AML-193 (cell line): Measurements from ENCODE around the gene CEP164.
"Not testable (repeated sequence)": the region's sequence is repeated elsewhere in the genome, so short reads cannot be mapped to it uniquely, and the experiment has no call there.

Experiments
- DNase-seq, 2 experiments: peaks; one replicate each; lab custom pipeline; 2025; lab: John Stamatoyannopoulos, UW

CEP164 gene

DNA sequence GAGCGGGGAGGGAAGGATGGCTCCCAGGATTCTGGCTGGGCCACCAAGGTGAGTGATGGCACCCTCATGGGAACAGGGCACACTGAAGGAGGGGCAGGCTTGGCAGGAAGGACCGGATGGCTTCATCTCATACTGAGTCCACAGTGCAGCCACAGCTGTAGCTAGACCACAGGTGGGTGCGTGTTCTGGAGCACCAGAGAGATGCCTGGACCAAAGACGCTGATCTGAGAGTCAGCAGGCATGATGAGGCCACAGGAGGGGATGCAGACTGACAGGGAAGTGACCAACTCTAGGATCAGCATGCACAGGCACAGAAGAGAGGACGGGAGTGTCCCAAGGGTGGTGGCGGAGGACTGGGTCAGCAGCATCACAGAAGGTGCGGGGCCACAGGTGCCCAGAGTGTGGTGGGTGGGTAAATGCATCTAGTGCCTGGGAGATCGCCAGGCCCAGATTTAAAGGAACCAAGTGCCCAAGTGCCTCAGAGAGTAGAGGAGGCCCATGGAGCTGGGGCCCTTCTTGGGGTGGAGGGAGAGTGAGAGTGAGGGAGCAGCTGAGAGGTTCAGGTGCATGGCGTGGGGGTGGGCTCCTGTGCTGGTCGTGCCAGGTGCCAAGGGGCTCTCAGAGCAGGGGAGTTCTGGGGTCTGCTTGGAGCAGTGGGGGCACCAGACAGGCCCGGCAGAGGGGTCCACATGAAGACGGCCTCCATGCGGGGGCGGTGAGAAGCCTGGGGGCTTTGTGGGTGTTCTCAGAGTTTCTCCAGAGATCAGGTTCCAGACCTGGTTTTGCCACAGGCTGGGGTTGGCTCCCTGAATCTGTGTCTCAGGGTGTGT is 113.7 kb downstream of the CEP164 start:
- no peak for DNase-seq

DNA sequence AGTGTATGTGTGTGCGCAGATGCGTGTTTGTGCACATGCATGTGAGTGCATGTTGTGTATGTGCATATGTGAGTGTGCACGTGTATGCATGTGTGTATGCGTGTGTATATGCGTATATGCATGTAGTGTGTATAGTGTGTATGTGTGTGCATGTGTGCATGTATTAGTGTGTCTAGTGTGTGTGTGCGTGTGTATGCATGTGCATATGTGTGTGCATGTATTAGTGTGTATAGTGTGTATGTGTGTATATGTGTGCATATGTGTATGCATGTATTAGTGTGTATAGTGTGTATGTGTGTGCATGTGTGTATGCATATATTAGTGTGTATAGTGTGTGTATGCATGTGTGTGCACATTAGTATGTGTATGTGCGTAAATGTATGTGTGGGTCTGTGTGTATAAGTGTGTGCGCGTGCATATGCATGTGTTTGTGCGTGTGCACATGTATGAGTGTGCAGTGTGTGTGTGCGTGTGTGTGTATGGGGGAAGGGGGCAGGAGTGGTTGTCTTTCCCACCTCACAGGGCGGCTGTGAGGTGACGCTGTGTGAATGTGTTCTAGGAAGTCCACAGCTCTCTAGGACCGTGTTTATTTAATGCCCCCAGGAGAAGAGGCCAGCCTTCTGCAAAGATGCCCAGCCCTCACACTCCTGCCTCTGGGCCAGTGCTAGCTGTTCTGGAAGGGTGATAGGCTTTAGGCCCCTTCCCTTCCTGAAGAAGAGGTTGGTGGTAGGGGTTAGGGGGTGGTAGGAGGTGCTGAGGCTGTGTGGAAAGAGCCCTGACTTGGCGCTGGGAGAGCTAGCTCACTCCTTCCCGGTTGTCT is 114.6 kb downstream of the CEP164 start:
- DNase-seq = no peak

DNA sequence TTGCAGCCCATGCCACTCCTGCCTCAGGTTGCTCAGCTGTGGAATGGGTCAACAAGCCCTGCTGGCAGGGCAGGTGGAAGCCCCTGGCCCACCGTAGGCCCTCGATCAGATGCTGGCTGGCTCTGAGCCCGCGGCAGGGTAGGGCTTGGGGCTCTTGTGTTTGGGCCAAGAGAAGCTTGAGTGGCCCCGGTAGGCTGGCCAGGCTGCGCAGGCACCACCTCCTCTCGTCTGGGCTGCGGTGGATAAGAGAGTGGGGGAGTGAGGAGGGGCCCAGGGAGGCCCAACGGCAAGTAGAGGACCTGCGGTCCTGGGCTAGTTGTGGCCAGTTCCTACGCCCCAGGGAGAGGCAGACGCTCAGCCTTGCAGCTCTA is 115.2 kb downstream of the CEP164 start:
- no peak for DNase-seq

DNA sequence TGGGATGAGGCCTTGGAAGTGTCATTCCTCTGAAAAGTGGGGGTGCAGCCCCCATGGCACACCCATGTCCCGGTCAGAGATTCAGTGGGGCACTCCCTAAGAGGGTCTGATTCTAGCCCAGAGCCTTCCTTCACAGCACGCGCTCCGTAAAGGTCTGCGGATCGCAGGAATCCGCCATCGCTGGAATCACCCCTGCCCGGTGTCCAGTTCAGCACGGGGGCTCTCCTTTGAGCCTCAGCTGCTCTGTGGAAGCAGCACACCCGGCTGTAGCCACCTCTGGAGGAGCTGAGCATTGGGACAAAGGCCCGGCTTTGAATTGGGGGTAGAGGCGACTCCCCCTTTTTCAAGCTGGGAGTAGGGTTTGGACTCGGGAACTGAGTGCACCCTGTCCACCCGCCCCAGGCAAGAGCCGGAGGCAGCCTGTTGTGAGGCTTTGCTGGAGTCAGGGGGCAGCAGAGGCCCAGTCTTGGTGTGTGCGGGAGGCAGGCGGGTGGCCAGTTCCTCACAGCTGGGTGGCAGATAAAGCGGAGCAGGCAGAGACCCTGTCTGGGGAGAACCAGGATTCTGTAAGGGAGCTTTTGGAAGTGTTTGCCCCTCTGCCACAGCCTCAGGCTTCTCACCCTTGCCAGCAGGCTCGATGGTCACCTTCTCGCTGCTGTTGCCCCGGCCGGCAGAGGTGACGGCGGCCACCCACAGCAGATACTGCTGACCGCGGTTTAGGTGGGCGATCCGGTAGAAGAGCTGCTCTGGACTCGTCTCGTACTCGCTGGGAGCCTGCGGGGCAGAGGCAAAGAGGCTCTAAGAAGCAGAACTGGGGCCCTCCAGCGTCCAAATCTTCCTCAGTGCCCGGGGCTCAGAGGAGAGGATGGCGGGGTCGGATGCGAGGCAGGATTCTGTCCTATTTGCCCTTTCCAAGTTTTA is 115.9 kb downstream of the CEP164 start:
- no peak for DNase-seq

DNA sequence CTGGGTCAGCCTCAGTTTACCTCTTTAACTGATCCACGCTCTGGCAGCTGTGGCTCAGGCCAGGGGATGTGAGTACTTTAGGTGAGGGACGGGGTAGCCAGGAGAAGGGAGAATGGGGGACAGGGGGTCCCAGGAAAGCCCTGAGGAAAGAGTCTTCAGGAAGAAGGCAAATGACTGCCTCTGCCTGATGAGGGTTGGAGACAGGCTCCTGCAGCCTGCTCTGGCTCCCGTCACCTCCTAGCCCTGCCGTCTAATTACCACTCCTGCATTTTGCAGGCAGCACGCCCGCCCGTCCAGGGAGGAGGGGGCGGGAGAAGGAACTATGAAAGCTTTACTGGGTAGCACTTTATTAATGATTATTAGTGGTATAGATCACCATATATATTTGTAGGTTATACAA is 116.6 kb downstream of the CEP164 start:
- no peak for DNase-seq

DNA sequence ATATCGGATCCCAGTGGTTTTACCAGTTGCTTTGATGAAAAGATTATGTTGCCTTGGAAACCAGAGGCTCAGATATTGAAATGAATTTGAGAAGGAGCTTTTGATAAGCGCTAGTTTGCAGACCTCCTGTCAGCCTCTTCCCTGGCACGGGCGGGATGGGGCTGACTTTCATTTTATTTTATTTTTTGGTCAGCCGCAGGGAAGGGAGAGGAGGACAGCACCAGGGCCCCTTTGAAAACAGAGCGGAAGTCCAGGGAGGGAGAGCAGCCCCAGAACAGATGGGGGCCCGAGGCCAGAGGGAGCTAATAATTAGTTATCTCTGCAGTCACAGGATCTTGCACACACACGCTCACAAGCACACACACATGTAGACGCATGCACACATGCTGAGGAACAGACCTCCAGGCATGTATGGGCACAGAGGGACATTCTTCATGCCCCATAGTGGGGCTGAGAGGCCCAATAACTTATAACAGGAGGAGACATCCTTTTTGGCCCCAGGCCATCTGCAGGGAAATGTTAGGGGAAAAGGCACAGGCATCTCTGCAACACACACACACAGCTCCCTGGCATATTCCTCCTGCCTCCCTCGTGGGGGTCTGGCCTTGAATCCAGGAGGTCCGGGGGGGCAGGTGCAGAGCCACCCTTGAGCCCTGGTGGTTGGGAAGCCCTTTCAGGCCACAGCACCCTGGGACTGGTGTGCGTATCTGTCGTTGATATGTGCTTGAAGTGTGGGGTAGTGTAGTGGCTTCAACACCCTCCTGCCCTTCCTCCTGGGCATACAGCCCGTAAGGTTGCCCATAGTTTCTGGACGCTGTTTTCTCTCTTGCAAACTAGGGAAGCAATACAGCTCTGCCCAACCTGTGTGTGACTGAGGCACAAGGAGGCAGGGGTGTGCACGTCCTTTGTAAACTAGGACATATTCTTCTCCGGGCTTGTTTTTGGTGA is 117.3 kb downstream of the CEP164 start:
- DNase-seq = no peak

DNA sequence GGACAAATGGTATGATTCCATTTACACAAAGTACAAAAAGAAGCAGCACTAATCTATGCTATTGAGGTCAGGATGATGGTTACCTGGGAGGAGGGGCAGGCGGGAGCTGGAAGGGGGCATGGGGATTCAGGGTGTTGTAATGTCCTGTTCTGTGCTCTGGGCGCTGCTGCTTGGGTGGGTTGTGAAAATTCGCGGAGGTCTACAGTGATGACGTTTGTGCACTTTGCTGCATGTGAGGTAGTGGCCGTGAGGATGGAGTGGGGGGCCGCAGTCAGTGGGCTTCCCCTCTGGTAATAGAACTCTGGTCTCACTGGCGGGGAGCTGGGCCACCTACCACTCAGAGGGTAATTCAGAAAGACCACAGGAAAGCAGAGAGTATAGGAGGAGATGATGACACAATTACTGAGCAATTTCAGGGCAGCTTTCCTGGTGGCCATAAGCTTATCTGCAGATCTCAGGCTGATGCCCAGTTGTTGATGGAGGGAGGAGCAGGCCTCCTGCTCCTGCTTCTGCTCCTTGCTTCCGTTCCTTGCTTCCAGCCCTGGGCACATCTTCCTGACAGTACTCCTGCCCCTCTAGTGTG is 121.5 kb downstream of the CEP164 start:
- DNase-seq = no peak

DNA sequence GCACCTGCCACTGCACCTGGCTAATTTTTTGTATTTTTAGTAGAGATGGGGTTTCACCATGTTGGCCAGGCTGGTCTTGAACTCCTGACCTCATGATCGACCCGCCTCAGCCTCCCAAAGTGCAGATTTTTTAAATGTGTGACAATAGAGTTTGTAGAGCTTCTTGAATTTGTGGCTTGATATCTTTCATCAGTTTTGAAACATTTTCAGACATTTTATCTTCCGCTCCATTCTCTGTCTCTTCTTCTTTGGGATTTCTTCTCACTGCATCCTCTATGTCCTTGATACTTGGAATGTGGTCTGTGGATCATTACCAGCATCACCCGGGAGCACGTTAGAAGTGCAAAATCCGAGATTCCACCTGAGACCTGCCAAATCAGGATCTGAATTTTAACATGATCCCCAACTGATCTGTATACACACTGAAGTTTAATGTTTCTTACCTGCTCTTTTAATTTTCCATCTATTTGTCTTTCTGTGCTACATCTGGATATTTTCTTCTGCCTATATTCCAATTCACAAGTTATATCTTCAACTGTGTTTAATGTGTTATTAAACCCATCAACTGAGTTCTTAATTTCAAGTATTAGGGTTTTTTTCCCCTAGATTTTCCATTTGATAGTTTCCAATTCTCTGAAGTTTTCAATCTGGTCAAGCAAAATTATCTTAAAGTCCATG is 126.4 kb downstream of the CEP164 start:
- DNase-seq = no peak

DNA sequence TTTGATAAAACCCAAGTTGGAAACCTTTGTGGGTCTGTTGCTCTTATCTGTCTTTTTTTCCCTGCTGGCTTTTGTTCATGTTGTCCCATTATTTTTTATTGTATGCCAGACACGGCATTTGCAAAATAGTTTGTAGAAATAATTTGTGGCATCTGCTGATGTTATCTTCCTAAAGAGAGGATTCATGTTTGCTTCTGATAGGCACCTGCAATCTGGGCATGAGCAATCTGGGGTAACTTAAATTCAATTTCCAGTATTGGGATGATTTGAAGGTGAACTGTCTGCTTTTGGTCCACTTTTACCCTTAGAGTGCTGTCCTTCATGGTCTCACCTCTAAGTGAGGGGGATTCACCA is 126.9 kb downstream of the CEP164 start:
- no peak for DNase-seq

DNA sequence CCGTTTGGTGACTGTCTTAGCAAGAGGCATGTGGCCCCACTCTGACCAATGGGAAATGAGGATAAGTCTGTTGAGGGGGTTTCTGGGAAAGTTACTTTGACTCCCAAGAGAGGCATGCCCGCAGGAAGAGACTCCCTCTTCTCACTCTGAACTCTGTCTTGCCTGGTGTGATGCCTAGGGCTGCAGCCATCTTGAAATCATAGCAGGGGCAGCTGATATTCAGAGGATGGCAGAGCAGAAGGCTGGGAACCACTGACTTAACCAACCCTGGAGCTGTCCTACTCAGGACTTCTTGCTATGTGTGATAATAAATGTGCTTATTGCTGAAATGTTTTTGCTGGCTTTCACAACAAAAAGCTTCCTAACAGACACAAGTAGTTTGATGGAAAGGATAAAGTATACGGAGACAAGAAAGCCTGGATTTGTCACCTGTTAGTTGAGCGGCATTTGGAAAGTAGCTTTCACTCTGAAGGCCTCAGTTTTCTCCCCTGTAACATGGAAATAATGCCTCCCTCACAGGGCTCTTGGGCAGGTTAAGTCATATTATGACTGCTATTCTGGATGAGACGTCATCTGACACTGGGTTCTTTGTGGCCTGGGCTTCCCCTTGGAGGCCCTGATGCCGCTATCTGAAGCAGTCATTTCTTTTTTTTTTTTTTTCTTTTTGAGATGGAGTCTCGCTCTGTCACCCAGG is 128.5 kb downstream of the CEP164 start:
- DNase-seq = no peak

DNA sequence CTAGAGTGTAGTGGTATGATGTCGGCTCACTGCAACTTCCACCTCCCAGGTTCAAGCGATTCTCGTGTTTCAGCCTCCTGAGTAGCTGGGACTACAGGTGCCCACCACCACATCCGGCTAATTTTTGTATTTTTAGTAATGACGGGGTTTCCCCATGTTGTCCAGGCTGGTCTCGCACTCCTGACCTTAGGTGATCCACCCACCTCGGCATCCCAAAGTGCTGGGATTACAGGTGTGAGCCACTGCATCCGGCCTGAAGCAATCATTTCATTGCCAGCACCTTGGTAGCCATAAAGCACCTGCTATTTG is 129.0 kb downstream of the CEP164 start:
- DNase-seq = not testable (repeated sequence)

DNA sequence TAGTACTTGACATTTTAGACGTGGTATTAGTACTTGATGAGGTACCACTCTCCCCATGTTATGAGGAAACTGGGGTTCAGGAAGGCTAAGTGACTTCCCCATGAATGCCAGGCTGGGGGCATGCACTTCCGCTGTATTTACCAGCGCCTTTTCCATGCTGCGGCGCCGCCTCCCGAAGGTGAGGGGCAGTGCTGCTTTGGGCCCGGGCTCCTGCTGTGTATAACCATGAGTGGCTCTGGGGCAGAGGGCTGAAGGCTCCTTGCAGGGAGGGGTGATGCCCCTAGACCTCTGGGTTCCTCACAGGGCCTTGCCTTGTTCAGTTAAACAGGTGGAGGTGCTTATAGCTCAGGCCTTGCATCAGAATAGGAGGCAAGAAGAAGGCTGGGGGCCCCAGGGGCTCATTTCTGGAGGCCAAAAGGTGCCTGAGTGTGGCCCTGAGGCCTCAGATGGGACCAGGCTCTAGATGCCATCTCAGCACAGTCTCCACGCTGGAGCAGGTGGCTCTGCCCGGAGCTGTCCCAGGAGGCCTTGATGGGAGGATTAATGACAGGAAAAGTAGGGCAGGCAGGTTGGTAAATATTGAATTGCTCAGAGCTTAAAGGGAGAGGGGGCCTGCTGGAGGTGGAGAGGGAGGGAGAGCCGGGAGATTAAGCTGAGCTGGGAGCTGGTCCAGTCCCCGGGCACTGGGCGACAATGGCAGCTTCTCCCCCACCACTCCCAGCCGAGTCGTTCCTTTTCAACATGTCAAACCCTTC is 129.6 kb downstream of the CEP164 start:
- no peak for DNase-seq

DNA sequence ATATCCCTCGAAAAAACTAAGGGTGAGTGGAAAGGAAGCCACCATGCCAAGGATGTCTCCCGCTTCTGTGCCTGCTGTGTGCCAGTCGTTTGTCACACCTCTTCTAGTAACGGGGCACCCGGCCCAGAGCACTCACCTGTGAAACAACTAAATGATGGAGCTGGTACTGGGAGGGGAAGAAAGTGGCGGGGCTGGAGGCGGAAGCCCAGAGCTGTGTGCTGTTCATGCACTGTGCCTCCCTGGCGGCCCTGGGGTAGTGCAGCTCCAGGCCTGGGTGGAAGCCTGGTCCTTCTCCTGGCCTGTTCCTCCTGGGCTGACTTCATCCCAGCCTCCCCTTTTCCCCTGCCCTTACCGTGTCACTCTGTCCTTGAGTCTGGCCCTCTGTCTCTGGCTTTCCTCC is 130.2 kb downstream of the CEP164 start:
- DNase-seq = no peak

DNA sequence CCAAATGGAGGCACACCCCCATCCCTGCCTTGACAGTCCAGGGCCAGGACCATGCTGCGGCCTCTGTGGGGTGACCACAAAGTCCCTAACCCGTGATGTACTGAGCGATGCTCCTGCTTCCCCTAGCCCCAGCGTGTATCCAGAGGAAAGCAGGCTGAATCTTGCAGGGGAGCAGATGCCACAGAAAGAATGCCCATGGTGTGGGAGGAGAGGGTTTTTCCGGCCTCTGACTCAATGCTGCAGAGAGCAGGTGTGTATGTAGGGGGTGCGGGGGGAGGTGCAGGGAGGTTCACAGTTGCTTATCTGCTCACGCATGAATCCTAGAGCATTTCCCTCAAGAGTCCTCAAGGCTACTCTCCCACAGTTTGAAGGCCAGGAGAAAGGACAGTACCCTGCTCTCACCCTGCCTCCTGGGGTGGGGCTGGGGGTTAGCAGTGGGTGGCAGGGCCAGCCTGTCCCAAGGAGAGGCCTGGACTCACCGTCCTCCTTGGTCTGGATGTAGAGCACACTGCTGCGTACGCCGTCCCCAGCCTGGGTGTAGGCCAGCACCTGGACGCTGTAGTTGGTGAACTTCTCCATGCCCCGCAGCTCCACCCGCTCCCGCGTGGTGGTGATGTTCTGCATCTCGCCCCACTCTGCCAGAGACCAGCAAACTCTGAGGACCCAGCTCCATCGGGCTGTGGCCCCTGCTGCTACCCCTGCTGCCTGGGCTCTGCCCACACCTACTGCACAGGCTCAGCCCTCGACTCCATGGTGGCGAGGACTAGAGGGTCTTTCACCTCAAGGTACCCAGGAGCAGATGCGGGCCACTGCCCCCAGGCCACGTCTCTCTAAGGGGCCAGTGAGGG is 130.8 kb downstream of the CEP164 start:
- DNase-seq = no peak

DNA sequence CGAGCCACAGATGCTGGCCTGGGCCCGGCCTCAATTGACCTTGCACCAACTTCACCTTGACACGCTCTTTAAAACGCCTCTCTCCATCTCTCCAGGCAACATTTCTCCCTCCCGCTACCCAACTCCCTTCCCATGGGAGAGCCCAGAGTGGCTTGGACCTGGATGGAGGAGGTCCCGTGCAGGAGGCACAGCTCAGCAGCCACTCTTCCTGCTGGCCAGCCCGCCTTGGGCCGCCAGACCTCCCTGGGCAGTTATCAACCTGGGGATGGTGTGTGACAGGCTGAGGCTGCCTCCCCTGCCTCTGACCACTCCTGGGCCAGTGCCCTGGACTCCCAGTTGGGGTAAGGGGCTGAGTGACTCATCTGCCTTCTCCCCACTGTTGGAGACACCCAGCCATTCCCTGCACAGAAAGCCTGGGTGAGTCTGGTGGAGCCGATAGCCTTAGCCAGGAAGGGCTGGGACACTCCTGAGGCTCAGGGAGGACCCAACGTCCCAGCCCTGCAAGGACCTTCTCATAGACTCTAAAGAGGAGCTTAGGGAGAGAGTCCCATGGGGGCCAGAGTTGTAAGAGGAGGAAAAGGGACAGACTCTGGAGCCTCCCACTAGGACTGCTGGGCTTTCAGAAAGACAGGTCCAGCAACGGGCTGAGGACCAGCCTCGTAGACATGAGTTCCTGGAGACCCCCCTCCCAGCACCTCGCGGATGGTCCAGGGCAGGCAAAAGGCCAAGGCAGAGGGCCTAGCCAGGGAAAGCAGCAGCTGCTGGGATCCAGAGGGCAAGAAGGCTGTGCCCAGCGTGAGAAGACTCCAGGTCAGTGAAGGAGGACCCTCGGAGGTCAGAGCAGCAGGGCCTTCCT is 131.7 kb downstream of the CEP164 start:
- no peak for DNase-seq

DNA sequence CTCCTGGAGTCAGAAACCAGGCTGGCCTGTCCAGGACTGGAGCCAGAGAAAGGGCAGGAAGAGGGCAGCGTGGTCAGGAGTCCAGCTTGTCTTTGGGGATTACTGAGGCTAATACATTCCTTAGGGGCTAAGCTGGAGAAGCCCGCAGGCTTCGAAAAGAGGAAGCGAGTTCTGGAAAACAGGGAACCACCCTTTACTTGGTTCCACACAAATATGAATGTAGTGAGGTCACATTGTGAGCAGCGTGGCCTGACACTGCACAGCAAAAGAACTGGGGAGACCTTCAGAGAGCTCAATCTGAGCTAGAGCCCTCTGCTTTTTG is 132.3 kb downstream of the CEP164 start:
- no peak for DNase-seq

DNA sequence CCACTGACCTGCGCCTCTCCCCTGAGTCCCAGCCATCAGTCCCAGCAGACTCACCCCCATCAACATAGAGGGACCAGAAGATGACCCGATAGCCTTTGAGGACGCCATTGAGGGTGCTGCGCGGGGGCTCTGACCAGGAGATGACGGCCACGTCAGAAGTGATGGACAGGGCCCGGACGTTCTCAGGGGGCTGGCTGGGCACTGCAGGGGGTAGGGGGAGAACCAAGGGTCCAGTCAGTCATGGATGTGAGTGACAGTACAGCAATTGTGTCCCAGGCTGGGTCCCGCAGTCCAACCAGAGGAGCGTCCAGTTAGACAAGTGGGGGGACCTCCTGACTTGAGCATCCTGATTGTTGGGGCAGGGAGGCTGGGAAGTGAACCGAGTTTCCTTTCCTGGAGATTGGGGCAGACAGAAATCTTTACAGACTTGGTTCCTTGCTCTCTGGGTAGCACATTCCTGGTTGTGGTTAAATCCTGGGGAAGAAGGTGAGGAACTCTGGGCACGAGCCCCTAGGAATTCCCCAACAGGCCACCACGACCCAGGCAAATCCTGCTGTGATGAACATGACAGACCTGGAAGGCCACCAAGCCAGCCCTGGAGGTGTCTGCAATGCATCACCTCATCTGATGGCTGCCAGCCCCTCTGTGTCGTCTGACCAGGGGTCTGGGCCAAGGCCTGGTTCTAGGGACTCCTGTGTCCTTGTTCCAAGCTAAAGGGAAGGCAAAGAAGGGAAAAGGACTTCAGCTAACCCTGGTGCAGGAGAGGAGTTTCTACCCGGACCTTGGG is 133.9 kb downstream of the CEP164 start:
- no peak for DNase-seq
